Prostate gland (tissue), 2 donors: Measurements from ENCODE around the gene AGO4. TPM values are rescaled to one million over a fixed set of nuclear protein-coding genes. Genes with fewer than 3 reads are reported as not detected.

Source experiments
- DNase-seq: peaks from one replicate; pipeline ENCODE4 v3.0.0-alpha.2; 2019; ENCODE audit warnings: low spot score
- H3K27ac ChIP-seq, 2 donors: fragments of 200-600 bp; sonication (generic); 2 replicates each; pipeline ENCODE4 v1.5.1; 2017 to 2019
- H3K27me3 ChIP-seq: fragments of 200-600 bp; sonication (generic); replicated peaks from 2 replicates; pipeline ENCODE4 v1.5.1; 2019; ENCODE audit not compliant: insufficient read depth
- H3K36me3 ChIP-seq, 2 donors: fragments of 200-600 bp; sonication (generic); 1 replicate in 1 of 2; 2 replicates in 1 of 2; pipeline versions ENCODE4 v1.5.1 to v1.8.1; 2017 to 2019
- H3K4me1 ChIP-seq: fragments of 200-600 bp; sonication (generic); replicated peaks from 2 replicates; pipeline ENCODE4 v1.5.1; 2019
- H3K4me3 ChIP-seq, 2 donors: fragments of 200-600 bp; sonication (generic); 2 replicates each; pipeline ENCODE4 v1.5.1; 2017 to 2019
- H3K9me3 ChIP-seq: fragments of 200-600 bp; sonication (generic); 2 replicates; pipeline ENCODE4 v1.5.1; 2017
- POLR2A ChIP-seq: fragments of 450-650 bp; IDR thresholded peaks from one replicate; pipeline ENCODE4 v1.6.1; 2016; ENCODE audit warnings: antibody characterized with exemption, mild to moderate bottlenecking
- POLR2AphosphoS5 ChIP-seq: sonication (generic); formaldehyde crosslinking; IDR thresholded peaks from one replicate; pipeline ENCODE4 v1.6.1; 2017; ENCODE audit warnings: antibody characterized with exemption
- WGBS: methylation state at CpG from one replicate; pipeline ENCODE4 v1.1.5; 2018; 5-methylcytosine and 5-hydroxymethylcytosine counted together
- intact Hi-C: fragments of 100-400 bp; cut with DNase I; formaldehyde crosslinking; loops from one replicate; pipeline ENCODE4 v1.14.2; 2022
- total RNA-seq, 2 donors: library from RNA; depleted of rRNA; stranded (reverse); fragments of >200 nt; gene quantifications; one replicate each; pipeline ENCODE4 v1.1.0, GENCODE V29; 2016
- TF ChIP-seq, protein P1 (sequence below), 4 experiments: fragments of 200-600 bp in 2 of 4; fragments of 450-650 bp in 2 of 4; sonication (generic) in 2 of 4; IDR thresholded peaks; 1 replicate in 3 of 4; 2 replicates in 1 of 4; pipeline ENCODE4 v1.5.1; 2016 to 2019; ENCODE audit warnings: antibody characterized with exemption in 4 of 4, mild to moderate bottlenecking in 2 of 4, moderate library complexity in 2 of 4

Gene AGO4
- total RNA-seq, 2 donors from 2014 or later = 11.7 to 15.2 TPM

DNA sequence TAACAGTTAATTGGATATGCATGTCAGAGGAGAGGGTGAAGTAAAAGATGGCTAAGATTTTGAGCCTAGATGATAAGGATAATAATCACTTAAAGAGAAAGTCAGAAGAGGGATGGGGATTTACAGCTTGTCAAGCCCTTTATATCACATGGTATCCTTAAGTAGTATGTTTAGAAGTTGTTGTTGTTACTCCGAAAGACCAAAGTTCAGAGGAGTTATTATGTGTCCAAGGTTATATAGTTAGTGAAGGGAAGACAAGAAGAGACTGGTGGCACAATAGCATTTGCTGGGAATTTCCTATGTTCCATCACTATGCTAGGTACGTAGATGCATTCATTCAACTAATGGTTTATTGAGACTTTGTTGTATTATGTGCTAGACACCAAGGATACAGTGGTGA, 44.4 kb downstream of the AGO4 start:
- DNase-seq = no peak
- Histone ChIP-seq H3K27me3 (no peaks in the 10 kb centered on the region), H3K36me3 (no peaks in the 10 kb centered on the region), H3K4me3 (no peak overlapping the region), H3K9me3 (no peaks in the 10 kb centered on the region), H3K4me1 (peaks cover 5% of the 10 kb centered on the region), H3K27ac (peak overlapping the region; percentile 57 to 64)
- intact Hi-C loops = no loop called here
- 41% methylated on average over 2 of the region's 2 CpGs for whole genome bisulfite sequencing
- TF ChIP-seq, protein P1, sequence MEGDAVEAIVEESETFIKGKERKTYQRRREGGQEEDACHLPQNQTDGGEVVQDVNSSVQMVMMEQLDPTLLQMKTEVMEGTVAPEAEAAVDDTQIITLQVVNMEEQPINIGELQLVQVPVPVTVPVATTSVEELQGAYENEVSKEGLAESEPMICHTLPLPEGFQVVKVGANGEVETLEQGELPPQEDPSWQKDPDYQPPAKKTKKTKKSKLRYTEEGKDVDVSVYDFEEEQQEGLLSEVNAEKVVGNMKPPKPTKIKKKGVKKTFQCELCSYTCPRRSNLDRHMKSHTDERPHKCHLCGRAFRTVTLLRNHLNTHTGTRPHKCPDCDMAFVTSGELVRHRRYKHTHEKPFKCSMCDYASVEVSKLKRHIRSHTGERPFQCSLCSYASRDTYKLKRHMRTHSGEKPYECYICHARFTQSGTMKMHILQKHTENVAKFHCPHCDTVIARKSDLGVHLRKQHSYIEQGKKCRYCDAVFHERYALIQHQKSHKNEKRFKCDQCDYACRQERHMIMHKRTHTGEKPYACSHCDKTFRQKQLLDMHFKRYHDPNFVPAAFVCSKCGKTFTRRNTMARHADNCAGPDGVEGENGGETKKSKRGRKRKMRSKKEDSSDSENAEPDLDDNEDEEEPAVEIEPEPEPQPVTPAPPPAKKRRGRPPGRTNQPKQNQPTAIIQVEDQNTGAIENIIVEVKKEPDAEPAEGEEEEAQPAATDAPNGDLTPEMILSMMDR (IDR thresholded peaks at IDR 0.05) = no peak
- TF ChIP-seq POLR2AphosphoS5 (no peak), POLR2A (no peak)

DNA sequence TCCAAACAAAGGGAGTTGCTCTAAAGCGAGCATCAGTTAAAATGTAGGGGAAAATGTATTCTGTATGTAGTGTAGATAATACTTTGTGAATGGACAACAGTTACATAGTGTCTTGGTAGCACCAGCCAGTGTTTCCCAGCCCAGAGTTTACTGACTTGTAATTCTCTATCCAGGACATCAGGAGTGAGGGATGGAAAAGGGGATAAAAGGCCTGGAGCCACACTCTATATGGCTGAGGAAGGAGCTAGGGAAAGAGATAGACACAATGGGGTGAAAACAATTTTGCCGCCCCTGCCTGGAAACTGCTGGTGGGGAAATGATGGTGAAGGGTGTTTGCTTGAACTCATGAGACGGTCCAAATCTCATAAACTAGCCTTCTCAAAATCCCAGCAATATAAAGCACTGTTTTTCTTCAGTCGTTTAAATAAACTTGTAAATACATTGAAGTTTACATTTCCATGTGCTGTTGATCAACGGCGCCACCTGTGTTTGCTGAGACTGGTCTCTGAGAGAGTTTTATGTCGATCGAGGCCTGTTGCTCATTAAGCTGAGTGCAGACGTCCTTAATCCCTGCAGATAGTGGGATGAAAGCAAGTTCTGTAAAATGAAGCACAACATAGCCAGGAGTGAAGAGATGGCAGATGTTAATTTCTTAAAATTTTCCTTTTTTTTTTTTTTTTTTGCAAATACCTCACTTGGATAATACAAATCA, 47.3 kb downstream of the AGO4 start:
- TF ChIP-seq POLR2AphosphoS5 (peak; percentile 68), POLR2A (no peak)
- DNase-seq = peak; percentile 74
- intact Hi-C loops = no loop called here
- no peak overlapping the region for H3K4me3 ChIP-seq
- H3K27me3 ChIP-seq = no peaks in the 10 kb centered on the region
- H3K9me3 ChIP-seq = no peaks in the 10 kb centered on the region
- H3K27ac ChIP-seq = peak overlapping the region; percentile 11 to 47
- peaks cover 5% of the 10 kb centered on the region for H3K4me1 ChIP-seq
- WGBS = 35% methylated on average over 9 of the region's 9 CpGs
- H3K36me3 ChIP-seq = no peaks in the 10 kb centered on the region

DNA sequence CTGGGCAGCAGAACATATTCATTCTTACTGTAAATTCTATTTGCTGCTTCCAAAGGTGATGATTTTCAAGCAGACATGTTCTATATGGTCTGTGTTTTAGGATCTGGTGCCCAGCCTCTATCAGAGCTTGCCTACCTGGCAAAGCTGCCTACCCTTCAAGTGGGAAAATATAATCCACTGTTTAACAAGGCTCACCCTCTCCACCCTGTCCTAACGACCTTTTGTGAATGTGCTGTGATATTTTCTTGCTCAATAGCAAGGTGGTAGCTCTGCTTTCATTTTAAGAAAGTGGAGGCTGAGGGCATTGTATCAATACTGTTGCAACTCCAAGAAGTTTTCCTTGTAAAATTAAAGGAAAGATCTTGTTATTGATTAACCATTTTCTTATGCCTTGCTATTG, 49.1 kb downstream of the AGO4 start:
- TF ChIP-seq POLR2AphosphoS5 (no peak), POLR2A (no peak)
- TF ChIP-seq, protein P1 (IDR thresholded peaks at IDR 0.05) = no peak
- DNase-seq = no peak
- Histone ChIP-seq H3K4me3 (no peak overlapping the region), H3K9me3 (no peaks in the 10 kb centered on the region), H3K27me3 (no peaks in the 10 kb centered on the region), H3K27ac (no peak overlapping the region), H3K4me1 (peaks cover 5% of the 10 kb centered on the region), H3K36me3 (no peaks in the 10 kb centered on the region)
- intact Hi-C loops = no loop called here
- WGBS = 33% methylated on average over 1 of the region's 1 CpG

DNA sequence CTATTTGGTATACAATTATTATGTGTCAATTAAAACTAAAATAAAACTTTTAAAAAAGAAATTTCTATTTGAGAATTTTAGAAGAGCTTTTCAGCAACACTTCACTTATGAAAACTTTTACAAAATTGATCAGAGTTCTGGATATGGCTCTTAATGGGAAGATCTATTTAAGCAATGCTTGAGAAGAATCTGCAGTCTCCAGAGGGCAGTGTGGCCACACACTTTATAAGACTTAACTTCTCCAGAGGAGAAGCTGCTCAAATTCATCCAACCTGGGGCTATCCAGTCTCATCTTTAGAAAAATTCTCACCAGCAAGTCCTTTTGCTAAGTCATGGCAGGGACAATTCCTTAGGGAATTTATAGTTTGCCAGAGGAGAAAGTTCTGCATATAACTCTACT, 50.0 kb downstream of the AGO4 start:
- no peak for DNase-seq
- Histone ChIP-seq H3K4me3 (no peak overlapping the region), H3K4me1 (peaks cover 5% of the 10 kb centered on the region), H3K36me3 (no peaks in the 10 kb centered on the region), H3K27ac (no peak overlapping the region), H3K27me3 (no peaks in the 10 kb centered on the region), H3K9me3 (no peaks in the 10 kb centered on the region)
- TF ChIP-seq, protein P1 (IDR thresholded peaks at IDR 0.05) = peak in 1 of 4 experiments; percentile 22
- TF ChIP-seq POLR2A (no peak), POLR2AphosphoS5 (no peak)
- intact Hi-C loops = no loop called here

DNA sequence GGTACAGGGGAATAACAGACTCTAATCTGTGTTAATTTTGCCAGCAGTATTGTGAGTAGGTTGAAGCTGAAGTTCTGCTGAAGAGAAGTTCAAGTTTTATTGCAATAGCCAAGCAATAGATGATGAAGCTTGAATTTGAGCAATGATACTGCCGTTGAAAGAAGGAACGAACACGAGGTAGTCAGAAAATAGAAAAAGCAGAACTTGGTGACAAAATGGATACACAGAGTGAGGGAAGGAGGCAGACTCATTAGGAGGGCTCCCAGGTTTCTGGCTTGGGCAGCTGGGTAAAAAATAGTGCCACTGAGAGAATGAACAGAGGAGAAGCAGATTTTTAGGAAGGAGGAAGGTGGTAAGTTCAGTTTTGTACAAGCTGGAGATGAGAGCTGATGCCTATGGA, 52.9 kb downstream of the AGO4 start:
- no peaks in the 10 kb centered on the region for H3K9me3 ChIP-seq
- TF ChIP-seq POLR2A (no peak), POLR2AphosphoS5 (no peak)
- TF ChIP-seq, protein P1 (IDR thresholded peaks at IDR 0.05) = no peak
- WGBS = 81% methylated on average over 3 of the region's 3 CpGs
- H3K27me3 ChIP-seq = no peaks in the 10 kb centered on the region
- no peaks in the 10 kb centered on the region for H3K36me3 ChIP-seq
- H3K4me1 ChIP-seq = no peaks in the 10 kb centered on the region
- intact Hi-C loops = no loop called here
- H3K27ac ChIP-seq = no peak overlapping the region
- DNase-seq = no peak
- H3K4me3 ChIP-seq = no peak overlapping the region
